ENCODE results near the gene RNF7. TPM values are rescaled to one million over a fixed set of nuclear protein-coding genes. Genes with fewer than 3 reads are reported as not detected.
"Not testable (repeated sequence)": the region's sequence is repeated elsewhere in the genome, so short reads cannot be mapped to it uniquely, and the experiment has no call there.

Gene RNF7
- polyA plus RNA-seq, 1 donor: 97.5 TPM

DNA sequence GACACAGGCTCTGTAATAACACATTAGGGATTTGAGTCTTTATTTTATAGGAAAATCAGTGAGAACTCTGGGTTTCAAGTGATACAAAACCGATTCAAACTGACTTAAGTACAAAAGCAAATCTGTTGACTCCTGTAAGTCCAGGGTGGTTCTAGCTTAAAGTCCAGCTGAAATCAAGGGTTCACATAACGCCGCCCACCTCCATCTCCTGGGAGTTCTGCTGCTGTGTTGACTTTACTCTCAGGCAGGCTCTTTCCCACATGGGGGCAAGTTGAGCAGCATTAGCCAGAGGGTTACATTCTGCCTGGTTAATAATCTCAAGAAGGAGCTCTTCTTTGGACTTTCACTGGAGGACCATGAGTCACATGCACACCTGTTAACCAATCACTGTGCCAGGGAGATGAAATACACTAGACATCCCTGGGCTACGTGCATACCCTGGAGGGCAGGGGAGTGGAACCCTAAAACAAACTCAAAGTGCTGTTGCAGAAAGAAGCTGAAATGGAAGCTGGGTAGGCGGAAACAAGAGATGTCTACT lies 9.7 kb upstream of the RNF7 start:
- DNase-seq: no peak

DNA sequence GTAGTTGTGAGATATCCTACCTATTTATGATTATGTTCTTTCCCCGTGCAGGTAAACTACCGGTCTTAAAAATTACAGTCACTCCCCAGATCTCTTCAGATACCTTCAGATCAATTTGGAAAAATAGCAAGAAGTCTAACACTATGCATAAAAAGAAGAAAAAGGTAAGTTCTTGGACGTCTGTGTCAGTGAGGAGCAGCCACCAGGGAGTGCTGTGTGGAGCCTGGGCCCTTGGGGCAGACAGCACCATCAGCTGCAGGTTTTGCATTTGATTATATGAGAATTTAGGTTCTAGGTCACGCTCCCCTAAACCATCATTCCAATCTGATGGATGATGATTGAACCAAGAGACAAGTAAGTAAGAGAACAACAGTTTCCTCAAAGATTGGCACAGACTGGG lies 8.9 kb upstream of the RNF7 start:
- no peak for DNase-seq

DNA sequence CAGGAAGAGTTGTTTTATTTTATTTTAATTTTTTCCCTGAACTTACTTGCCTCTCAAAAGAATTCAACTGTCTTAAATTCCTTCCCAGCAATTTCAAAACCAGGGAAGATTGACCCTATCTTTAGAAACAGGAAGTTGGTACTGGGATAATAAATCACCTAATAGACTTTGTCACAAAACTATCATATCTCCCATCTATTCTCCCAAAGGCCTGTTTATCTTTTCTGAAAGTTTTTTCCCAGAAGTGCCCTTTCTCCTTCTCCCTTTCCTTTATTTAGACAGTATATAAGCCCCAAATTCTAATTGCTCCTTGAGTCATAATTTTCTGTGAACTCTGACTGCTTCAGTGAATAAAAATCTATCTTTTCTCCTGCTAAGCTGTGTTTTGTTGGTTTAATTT lies 2.9 kb upstream of the RNF7 start:
- DNase-seq: no peak

DNA sequence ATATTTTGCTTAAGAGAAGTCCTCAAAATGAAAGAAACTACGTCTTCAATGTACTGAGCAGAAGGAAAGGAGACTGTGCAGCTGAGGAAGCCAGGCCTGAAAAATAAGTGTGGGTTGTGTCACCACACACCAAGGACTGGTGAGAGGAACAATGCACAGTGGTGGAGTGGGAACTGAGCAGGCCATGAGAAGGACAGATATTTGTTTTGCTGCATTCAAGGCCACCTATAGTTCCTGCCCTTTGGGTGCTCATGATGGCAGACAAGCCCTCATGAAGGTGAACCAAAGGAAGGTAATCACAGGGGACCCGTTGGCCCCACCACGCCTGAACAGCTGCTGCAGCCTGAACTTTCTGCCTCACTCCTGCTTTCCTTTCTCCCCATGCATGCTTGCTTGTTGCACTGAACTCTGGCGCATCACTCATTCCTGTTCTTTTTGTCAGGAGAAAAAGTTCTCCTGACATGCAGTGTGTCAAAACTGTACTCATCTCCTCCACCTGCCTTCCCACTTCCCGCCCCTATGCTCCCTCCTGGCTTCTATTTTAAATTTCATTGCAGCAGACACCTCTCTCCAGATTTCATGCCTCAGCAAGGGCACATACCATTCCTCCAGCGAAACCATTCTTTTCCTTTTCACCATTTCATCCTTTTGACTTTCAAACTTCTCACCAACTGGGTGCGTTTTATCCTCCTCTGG lies 2.2 kb upstream of the RNF7 start:
- no peak for DNase-seq

DNA sequence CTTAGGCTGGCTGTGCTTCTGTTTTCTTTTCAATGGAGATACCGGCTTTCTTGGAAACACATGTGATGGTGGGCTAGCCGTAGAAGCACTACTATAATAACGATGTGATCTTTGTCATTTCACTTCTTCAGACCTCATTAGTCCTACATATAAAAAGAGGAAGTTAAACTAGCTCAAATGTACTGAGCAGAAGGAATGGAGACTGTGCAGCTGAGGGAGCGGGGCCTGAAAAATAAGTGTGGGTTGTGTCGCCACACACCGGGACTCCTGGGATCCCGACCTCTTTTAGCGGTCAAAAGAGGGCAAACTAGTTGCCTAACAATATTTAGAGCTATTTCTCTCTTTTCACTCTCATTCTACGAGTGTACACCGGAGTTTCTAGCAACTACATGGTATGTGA lies 1.0 kb upstream of the RNF7 start:
- DNase-seq: no peak

DNA sequence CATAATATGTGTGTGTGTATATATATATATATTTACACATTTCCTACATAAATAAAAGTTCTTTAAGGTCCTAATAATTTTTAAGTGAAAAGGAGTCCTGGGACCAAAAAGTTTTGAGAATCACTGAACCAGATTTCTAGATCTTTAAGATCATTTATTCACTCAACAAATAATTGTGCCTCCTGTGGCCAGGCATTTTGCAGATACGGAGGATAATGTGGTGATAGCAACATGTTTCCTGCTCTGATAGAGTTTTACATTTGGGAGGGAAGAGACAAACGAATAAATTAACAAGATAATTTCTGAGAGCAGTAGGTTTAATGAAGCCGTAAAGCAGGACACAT lies 448 bp upstream of the RNF7 start:
- no peak for DNase-seq

GRCh38 chr3:141738891-141739363 lies 829 bp downstream of the RNF7 start:
- peak; percentile 39 for DNase-seq

- DNase-seq: no peak
Measured at GRCh38 chr3:141739731-141740130, 1.6 kb downstream of the RNF7 start.

DNA sequence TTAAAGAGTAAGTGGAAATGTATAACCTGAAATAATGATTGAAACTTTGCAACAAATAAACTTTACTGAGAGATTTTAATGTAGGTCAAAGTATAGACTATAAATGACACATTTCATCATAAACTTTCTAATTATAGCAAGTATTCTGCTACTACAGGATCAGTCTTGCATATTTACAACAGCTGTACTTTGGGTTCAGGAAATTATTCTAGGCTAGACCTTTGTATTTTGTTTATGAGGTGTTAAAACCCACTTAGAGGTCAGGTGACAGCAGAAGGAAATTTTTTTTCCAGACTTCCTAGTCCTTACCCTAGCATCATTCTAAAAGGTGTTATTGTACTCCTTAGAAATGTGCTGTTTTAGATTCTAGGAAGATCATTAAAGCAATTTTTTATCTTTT lies 2.3 kb downstream of the RNF7 start:
- no peak for DNase-seq

- DNase-seq: no peak
Measured at GRCh38 chr3:141743305-141743704, 5.2 kb downstream of the RNF7 start.

DNA sequence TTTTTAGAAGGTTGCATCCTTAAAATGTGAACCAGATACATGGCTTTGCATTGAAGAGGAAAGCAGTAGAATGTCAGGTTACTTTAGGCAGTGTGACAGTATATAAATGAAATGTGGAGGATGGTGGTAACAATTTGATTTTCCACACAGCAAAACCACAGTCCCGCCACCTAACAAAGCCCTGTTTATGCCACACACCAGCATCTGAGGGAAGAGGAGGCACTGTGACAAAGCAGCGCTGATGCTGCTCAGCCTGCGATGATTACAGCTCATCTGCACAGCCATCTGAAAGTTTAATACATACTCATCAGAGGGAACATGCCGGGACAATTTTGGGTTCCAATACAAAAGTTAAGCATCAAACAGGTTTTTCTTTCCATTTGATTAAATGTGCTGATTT lies 8.9 kb downstream of the RNF7 start:
- no peak for DNase-seq

- DNase-seq: no peak
Measured at GRCh38 chr3:141753399-141753798, 15.3 kb downstream of the RNF7 start.

GRCh38 chr3:141754032-141754431 lies 15.9 kb downstream of the RNF7 start:
- no peak for DNase-seq

GRCh38 chr3:141762552-141762951 lies 24.5 kb downstream of the RNF7 start:
- not testable (repeated sequence) for DNase-seq

GRCh38 chr3:141763088-141763750 lies 25.1 kb downstream of the RNF7 start, which contains the start of gene GRK7:
TSS of gene GRK7 (plus strand) at chr3:141763408. CDS start at chr3:141778285, 14,877 bp downstream.
- no peak for DNase-seq

DNA sequence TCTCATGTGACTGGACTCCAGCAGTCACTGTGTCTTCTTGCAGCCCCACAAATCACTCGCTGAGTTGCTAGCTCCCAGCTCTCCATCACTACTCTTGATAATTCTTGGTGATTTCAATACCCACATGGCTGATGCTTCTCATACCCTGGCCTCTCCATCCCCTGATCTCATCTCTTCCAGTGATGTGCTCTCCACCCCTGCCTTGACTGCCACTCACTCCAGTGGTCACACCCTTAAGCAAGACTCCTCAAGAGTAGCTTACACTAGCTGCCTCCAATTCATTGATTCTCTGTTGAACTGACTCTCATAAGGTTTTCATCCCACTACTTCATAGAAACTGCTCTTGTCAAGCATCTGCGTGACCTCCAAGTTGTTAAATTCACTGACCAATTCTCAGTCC lies 25.9 kb downstream of the RNF7 start:
- DNase-seq: no peak

DNA sequence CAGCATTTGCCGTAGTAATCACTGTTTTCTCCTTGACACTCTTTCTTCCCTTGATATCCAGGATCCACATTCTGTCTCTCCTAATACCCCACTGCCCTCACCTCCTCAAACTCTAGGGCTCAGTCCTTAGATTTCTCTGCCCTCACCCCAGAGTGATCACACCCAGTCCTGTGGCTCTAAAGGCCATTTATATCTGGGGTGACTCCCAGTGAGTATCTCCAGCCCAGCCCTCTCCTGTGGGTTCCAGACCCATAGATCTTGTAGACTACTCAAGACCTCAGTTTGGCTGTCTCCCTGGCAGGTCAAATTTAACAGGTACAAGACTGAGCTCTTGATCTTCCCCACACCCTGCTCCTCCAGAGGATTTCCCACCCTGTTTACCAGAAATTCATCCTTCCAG lies 26.4 kb downstream of the RNF7 start:
- no peak for DNase-seq

GRCh38 chr3:141764986-141765385 lies 26.9 kb downstream of the RNF7 start:
- DNase-seq: peak; percentile 46

GRCh38 chr3:141767066-141767465 lies 29.0 kb downstream of the RNF7 start:
- no peak for DNase-seq

GRCh38 chr3:141769221-141769894 lies 31.3 kb downstream of the RNF7 start:
- no peak for DNase-seq

- DNase-seq: no peak
Measured at GRCh38 chr3:141773676-141774075, 35.6 kb downstream of the RNF7 start.

DNA sequence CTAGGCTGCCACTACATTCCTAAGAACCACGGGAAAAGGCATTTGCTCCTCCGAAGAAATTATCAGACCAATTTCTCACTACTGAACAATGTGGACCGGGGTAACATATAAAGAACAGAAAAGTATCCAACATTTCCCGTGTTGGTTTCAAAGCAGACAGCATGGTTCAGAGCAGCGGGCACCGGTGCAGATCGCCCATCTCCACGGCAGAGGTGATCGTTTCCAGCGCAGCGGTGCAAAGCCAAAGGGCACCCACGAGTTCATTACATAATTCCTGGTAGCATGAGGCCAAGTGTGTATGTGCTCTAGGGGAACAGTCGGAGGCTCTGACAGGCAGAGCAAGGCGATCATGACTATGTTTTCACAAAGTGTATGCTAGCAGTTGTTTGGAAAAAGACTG lies 38.3 kb downstream of the RNF7 start:
- no peak for DNase-seq

DNA sequence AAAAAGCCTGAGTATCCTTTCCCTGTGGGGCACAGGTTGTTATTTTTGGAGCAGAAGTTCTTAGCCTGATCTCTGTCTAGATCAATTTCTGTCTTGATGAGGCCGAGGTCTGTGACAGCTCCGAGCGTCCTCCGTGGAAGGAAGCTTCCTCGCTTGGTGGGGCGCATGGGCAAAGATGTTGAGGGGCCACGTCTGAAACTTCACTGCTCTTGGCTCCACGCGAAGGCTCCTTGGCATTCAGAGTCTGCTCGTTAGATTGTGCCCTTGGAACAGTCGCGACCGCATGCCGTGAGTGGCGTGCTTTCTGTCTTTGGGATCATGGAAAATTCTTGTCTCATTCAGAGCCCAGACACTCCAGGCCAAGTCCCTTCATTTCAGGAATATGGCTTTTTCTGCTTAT lies 38.8 kb downstream of the RNF7 start:
- no peak for DNase-seq
